Effector memory CD8-positive, alpha-beta T cell (primary cell): ENCODE measurements around the gene ESPNL.
"Not testable (repeated sequence)": the region's sequence is repeated elsewhere in the genome, so short reads cannot be mapped to it uniquely, and the experiment has no call there.

ENCODE experiments used
- ATAC-seq: fragments of 150-1000 bp; cut with Tn5 transposase; replicated peaks from 2 replicates; pipeline ENCODE4 v1.10.0; 2021; ENCODE audit warnings: mild to moderate bottlenecking, moderate library complexity
- DNase-seq, 3 experiments: peaks; one replicate each; pipeline ENCODE4 v3.0.0; 2021
- H3K27ac Mint-ChIP-seq, 2 donors: one replicate each; pipeline ENCODE4 v1.8.0; 2022; ENCODE audit warnings: mild to moderate bottlenecking in 2 of 2, mixed read lengths in 2 of 2, moderate library complexity in 2 of 2
- H3K27me3 Mint-ChIP-seq, 2 donors: one replicate each; pipeline ENCODE4 v1.8.0; 2022; ENCODE audit warnings: mixed read lengths in 2 of 2
- H3K36me3 Mint-ChIP-seq: one replicate; pipeline ENCODE4 v1.8.0; 2022; ENCODE audit warnings: mild to moderate bottlenecking, moderate library complexity, mixed read lengths; ENCODE audit not compliant: insufficient read depth
- H3K4me1 Mint-ChIP-seq, 2 donors: one replicate each; pipeline ENCODE4 v1.8.0; 2022; ENCODE audit warnings: low read depth in 2 of 2, mixed read lengths in 2 of 2
- H3K4me3 Mint-ChIP-seq, 2 donors: one replicate each; pipeline ENCODE4 v1.8.0; 2022; ENCODE audit warnings: mild to moderate bottlenecking in 2 of 2, mixed read lengths in 2 of 2, moderate library complexity in 2 of 2
- H3K9me3 Mint-ChIP-seq, 2 donors: one replicate each; pipeline ENCODE4 v1.8.0; 2022; ENCODE audit warnings: mixed read lengths in 2 of 2

The ESPNL gene

GRCh38 chr2:238166391-238167343 is 66.5 kb downstream of the ESPNL start:
- Mint-ChIP-seq H3K4me3 (no peak overlapping the region), H3K9me3 (no peaks in the 10 kb centered on the region), H3K4me1 (peaks cover 0 to 6% of the 10 kb centered on the region in 2 donors), H3K27me3 (peaks cover 9 to 19% of the 10 kb centered on the region in 2 donors), H3K27ac (no peak overlapping the region), H3K36me3 (peaks cover 41% of the 10 kb centered on the region)
- ATAC-seq: no peak
- no peak for DNase-seq

DNA sequence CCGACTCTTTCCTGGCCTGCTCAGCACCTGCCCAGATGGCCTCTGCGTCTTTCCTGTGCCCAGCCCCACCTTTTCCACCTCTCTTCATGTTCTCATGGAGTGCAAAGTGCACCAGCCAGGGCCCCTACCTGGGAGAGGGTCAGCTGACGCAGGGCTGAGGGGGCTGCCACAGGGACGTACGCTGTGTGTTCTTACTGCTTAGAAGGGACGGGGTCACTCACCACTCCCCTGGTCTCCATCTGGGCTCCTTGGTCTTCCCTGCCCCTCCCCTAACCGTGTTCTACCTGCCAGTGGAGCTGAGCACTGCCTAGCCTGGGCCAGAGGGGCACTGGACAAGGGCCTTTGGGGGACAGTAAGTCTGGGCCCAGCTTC is 67.2 kb downstream of the ESPNL start:
- peaks cover 47% of the 10 kb centered on the region for H3K36me3 Mint-ChIP-seq
- no peak overlapping the region for H3K27ac Mint-ChIP-seq
- H3K4me3 Mint-ChIP-seq: no peak overlapping the region
- peaks cover 9 to 16% of the 10 kb centered on the region in 2 donors for H3K27me3 Mint-ChIP-seq
- no peak for DNase-seq
- H3K9me3 Mint-ChIP-seq: no peaks in the 10 kb centered on the region
- peaks cover 0 to 6% of the 10 kb centered on the region in 2 donors for H3K4me1 Mint-ChIP-seq
- ATAC-seq: no peak

DNA sequence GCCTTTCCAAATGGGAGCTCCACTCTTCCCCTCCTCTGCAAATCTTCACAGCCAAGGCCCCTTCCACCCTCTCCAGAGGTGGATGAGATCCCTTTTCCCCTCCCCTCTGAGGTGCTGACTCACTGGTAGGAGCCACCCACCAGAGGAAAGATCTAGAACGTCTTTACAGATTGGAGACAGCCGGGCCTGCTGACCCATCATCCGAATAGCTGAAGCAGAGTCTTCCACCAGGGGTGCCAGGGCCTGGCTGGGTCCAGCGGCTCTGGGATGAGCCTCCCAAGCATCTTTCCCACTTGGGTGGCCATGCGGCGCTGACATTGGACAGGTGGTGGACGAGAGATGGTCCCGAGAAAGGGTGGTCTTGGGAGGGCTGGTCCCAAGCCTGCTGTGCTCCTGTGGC is 67.6 kb downstream of the ESPNL start:
- Mint-ChIP-seq H3K27ac (no peak overlapping the region), H3K4me3 (no peak overlapping the region), H3K9me3 (no peaks in the 10 kb centered on the region), H3K36me3 (peaks cover 52% of the 10 kb centered on the region), H3K27me3 (peaks cover 9 to 16% of the 10 kb centered on the region in 2 donors), H3K4me1 (peaks cover 0 to 6% of the 10 kb centered on the region in 2 donors)
- ATAC-seq (no peak), DNase-seq (no peak)

GRCh38 chr2:238168196-238169047 is 68.3 kb downstream of the ESPNL start:
- peaks cover 4 to 6% of the 10 kb centered on the region in 2 donors for H3K4me1 Mint-ChIP-seq
- ATAC-seq: no peak
- no peak for DNase-seq
- H3K27ac Mint-ChIP-seq: peak overlapping the region in 1 of 2 donors; percentile 65
- no peaks in the 10 kb centered on the region for H3K9me3 Mint-ChIP-seq
- H3K27me3 Mint-ChIP-seq: peaks cover 9 to 16% of the 10 kb centered on the region in 2 donors
- H3K36me3 Mint-ChIP-seq: peaks cover 56% of the 10 kb centered on the region
- H3K4me3 Mint-ChIP-seq: no peak overlapping the region

DNA sequence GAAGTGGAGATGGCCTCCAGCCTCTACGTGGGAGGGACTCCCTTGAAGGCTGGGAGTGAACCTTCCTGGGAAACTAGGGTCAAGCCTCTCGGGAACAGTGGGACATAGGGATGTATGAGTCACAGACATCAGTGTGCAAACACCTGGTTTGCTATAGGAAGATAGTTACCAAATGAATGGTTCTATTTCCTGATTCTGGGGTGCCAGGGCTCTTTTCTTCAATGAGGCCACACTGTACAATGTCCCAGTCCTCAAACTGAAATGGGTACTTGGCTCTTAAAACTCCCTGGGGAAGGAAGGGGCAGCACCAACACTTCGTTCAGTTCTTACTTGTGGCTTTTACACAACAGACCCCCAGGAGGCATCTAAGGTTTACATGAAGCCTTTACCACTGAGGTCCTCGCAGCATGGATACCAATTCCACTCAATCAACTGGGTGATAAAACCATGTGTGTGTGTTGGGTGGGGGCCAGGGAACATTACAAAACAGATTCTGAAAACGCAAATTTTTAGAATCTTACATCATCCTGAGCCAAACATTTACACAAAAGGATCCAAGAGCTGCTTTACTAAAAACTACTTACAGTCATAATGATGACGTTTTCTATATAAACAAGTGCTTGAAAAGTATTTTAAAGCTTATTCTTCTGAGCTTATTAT is 69.0 kb downstream of the ESPNL start:
- Mint-ChIP-seq H3K4me1 (peaks cover 4 to 6% of the 10 kb centered on the region in 2 donors), H3K4me3 (no peak overlapping the region), H3K36me3 (peaks cover 63% of the 10 kb centered on the region), H3K27me3 (peaks cover 9 to 16% of the 10 kb centered on the region in 2 donors), H3K27ac (peak overlapping the region in 1 of 2 donors; percentile 65), H3K9me3 (no peaks in the 10 kb centered on the region)
- no peak for DNase-seq
- ATAC-seq: no peak

GRCh38 chr2:238169708-238170251 is 69.6 kb downstream of the ESPNL start:
- Mint-ChIP-seq H3K27ac (peak overlapping the region in 1 of 2 donors; percentile 3), H3K9me3 (no peaks in the 10 kb centered on the region), H3K4me3 (no peak overlapping the region), H3K4me1 (peaks cover 2 to 4% of the 10 kb centered on the region in 2 donors), H3K36me3 (peaks cover 66% of the 10 kb centered on the region), H3K27me3 (peaks cover 3 to 10% of the 10 kb centered on the region in 2 donors)
- ATAC-seq (no peak), DNase-seq (no peak)

- ATAC-seq: no peak
- no peak for DNase-seq
- Mint-ChIP-seq H3K4me3 (no peak overlapping the region), H3K36me3 (peaks cover 74% of the 10 kb centered on the region), H3K27me3 (peaks cover 0 to 2% of the 10 kb centered on the region in 2 donors), H3K27ac (peak overlapping the region; percentile 3 to 17), H3K9me3 (no peaks in the 10 kb centered on the region), H3K4me1 (peaks cover 0 to 4% of the 10 kb centered on the region in 2 donors)
These were observed 70.4 kb downstream of the ESPNL start for GRCh38 chr2:238170386-238171071.

DNA sequence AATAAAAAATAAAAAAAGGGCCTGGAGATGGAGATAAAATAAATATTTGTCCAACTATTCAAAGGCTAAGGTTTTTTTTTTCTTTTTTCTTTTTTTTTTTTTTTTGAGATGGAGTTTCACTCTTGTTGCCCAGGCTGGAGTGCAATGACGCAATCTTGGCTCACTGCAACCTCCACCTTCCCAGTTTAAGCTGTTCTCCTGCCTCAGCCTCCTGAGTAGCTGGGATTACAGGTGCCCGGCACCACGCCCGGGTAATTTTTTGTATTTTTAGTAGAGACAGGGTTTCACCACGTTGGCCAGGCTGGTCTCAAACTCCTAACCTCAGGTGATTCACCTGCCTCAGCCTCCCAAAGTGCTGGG is 70.9 kb downstream of the ESPNL start:
- peaks cover 79% of the 10 kb centered on the region for H3K36me3 Mint-ChIP-seq
- not testable (repeated sequence) for H3K9me3 Mint-ChIP-seq, DNase-seq, H3K4me3 Mint-ChIP-seq, H3K4me1 Mint-ChIP-seq, ATAC-seq, H3K27me3 Mint-ChIP-seq
- peak overlapping the region in 1 of 2 donors; percentile 17 for H3K27ac Mint-ChIP-seq

DNA sequence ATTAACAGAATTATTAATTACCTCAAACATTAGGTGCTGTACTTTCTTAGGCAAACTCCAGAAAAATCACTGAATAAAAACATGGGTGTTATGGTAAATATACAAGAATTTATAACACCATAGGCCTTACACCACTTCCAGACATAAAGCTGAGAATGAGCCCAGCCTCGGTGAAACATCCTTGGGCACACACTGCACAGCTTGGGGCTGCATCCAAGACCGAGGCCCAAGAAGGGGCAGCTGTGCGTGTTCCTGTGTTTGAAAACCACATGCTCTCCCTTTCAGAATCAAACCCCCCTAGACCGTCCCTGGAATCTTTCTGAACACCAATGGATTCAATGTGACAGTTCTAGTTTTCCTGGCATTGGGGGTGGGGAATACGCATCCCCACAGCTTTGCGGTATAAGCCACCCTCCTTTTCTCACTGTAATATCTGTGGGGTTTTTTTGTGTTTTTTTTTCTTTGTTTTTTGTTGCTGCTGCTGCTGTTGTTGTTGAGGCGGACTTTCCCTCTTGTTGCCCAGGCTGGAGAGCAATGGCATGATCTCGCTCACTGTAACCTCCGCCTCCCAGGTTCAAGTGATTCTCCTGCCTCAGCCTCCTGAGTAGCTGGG is 71.5 kb downstream of the ESPNL start:
- Mint-ChIP-seq H3K4me3 (no peak overlapping the region), H3K36me3 (peaks cover 85% of the 10 kb centered on the region), H3K9me3 (no peaks in the 10 kb centered on the region), H3K27me3 (no peaks in the 10 kb centered on the region), H3K4me1 (peaks cover 0 to 4% of the 10 kb centered on the region in 2 donors), H3K27ac (no peak overlapping the region)
- DNase-seq: no peak
- no peak for ATAC-seq

GRCh38 chr2:238172439-238172838 is 72.3 kb downstream of the ESPNL start:
- Mint-ChIP-seq H3K36me3 (peaks cover 86% of the 10 kb centered on the region), H3K27ac (peak overlapping the region; percentile 22 to 74), H3K27me3 (no peaks in the 10 kb centered on the region), H3K9me3 (no peaks in the 10 kb centered on the region), H3K4me3 (no peak overlapping the region), H3K4me1 (peaks cover 0 to 4% of the 10 kb centered on the region in 2 donors)
- no peak for ATAC-seq
- DNase-seq: no peak

DNA sequence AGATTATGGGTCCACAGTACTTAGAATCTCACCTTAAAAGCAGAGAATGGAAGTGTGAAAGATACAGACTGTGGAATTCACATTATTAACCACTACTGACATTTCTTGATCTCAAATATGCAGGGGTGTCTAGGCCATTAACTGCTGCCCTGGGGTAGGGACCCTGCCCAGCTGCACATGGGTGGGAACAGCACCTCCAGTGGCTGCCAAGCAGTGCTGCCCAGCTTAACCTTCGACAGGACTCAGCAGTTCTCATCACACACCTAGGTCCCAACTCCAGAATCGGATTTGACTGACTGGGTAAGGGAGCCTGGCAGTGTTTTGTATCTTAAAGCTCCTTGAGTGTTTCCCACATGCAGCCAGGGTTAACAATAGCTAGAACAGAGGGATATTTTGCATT is 73.6 kb downstream of the ESPNL start:
- Mint-ChIP-seq H3K4me3 (no peak overlapping the region), H3K27ac (peak overlapping the region; percentile 74 to 87), H3K27me3 (no peaks in the 10 kb centered on the region), H3K4me1 (peaks cover 0 to 4% of the 10 kb centered on the region in 2 donors), H3K36me3 (peaks cover 86% of the 10 kb centered on the region), H3K9me3 (no peaks in the 10 kb centered on the region)
- no peak for ATAC-seq
- no peak for DNase-seq

GRCh38 chr2:238174291-238174690 is 74.2 kb downstream of the ESPNL start:
- Mint-ChIP-seq H3K27me3 (no peaks in the 10 kb centered on the region), H3K4me1 (peaks cover 0 to 4% of the 10 kb centered on the region in 2 donors), H3K36me3 (peaks cover 88% of the 10 kb centered on the region), H3K27ac (no peak overlapping the region), H3K4me3 (no peak overlapping the region), H3K9me3 (no peaks in the 10 kb centered on the region)
- no peak for DNase-seq
- no peak for ATAC-seq
